Measurements from ENCODE around the gene OSBPL6. TPM values are rescaled to one million over a fixed set of nuclear protein-coding genes. Genes with fewer than 3 reads are reported as not detected.
A peak's percentile ranks its signal among the peaks of the same experiment; 100 is the strongest.
"Not testable (repeated sequence)": the region's sequence is repeated elsewhere in the genome, so short reads cannot be mapped to it uniquely, and the experiment has no call there.

Gene OSBPL6
- total RNA-seq, 1 experiment from 2014 or later = 0.71 TPM

- DNase-seq (ENCODE audit: low read depth) = no peak
- in situ Hi-C loops (cut with HindIII; ENCODE audit: low pct_unique_long_range_greater_than_20kb, low sequenced_read_pairs) = no loop called here
Observed at GRCh38 chr2:178395941-178396570, 201.7 kb downstream of the OSBPL6 start.

- peak; percentile 14 for DNase-seq (ENCODE audit: low read depth)
- in situ Hi-C loops (cut with HindIII; ENCODE audit: low pct_unique_long_range_greater_than_20kb, low sequenced_read_pairs) = no loop called here
Observed at GRCh38 chr2:178397002-178397605, 202.8 kb downstream of the OSBPL6 start.

DNA sequence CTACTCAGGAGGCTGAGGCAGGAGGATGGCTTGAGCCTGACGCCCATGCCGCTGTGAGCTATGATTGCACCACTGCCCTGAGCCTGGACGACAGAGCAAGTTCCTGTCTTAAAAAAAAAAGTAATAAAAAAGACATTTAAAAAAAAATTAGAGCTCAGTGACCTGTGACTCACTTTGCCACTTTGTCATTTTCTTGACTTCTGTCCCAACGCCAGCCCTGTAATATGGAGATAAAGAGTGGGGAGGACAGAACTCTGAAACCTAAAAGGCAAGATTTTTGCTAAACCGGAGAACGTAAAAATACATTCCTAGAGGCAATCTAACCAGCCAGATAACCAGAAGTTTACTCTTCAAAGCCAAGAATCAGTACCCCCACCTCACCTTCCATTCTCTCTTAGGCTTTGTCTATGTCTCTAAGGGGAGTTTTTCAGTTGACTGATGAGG, 207.7 kb downstream of the OSBPL6 start:
- in situ Hi-C loops (cut with HindIII; ENCODE audit: low pct_unique_long_range_greater_than_20kb, low sequenced_read_pairs) = no loop called here
- no peak for DNase-seq (ENCODE audit: low read depth)

GRCh38 chr2:178403671-178404306, 209.5 kb downstream of the OSBPL6 start:
- DNase-seq (ENCODE audit: low read depth) = no peak
- in situ Hi-C loops (cut with HindIII; ENCODE audit: low pct_unique_long_range_greater_than_20kb, low sequenced_read_pairs) = no loop called here

DNA sequence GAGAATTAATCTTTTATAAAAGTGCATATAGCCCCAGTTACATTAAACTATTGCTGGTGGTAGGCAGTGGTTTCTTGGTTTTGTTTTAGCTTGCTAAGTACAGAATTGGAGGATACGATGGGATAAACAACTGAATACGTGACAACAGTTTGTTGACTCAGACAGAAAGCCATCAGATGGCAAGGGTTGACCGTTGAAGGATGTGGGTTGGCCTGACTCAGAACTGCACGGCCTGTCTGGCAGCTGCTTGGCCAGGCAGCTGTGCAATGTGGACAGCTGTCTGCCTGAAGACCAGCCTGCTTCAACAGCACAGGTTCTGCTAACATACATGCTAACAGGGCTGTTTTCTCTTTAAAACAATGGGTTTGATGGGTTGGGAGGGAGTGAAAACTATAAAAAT, 210.1 kb downstream of the OSBPL6 start:
- no peak for DNase-seq (ENCODE audit: low read depth)
- in situ Hi-C loops (cut with HindIII; ENCODE audit: low pct_unique_long_range_greater_than_20kb, low sequenced_read_pairs) = no loop called here

- in situ Hi-C loops (cut with HindIII; ENCODE audit: low pct_unique_long_range_greater_than_20kb, low sequenced_read_pairs) = no loop called here
- DNase-seq (ENCODE audit: low read depth) = no peak
Observed at GRCh38 chr2:178409261-178409660, 214.9 kb downstream of the OSBPL6 start.

DNA sequence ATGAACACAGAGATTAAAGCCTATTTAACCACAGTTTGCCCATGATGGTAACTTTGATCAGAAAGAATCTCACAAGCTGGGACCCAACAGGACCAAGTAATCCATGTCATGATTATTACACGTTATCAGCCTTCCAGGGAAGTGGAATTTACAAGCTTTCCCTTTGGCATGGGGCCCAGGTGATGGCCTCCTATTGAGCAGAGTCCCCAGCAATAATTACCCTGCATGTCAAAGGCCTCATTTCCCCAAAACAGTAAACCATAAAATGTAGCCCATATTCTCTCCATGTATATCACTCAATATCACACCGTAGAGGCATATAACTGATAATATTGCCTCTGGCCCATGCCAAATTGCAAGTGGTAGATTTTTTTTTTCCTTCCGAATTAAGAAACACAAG, 217.7 kb downstream of the OSBPL6 start:
- in situ Hi-C loops (cut with HindIII; ENCODE audit: low pct_unique_long_range_greater_than_20kb, low sequenced_read_pairs) = no loop called here
- DNase-seq (ENCODE audit: low read depth) = no peak

GRCh38 chr2:178412453-178412852, 218.1 kb downstream of the OSBPL6 start:
- DNase-seq (ENCODE audit: low read depth); in situ Hi-C loops (cut with HindIII; ENCODE audit: low pct_unique_long_range_greater_than_20kb, low sequenced_read_pairs): not testable (repeated sequence)

DNA sequence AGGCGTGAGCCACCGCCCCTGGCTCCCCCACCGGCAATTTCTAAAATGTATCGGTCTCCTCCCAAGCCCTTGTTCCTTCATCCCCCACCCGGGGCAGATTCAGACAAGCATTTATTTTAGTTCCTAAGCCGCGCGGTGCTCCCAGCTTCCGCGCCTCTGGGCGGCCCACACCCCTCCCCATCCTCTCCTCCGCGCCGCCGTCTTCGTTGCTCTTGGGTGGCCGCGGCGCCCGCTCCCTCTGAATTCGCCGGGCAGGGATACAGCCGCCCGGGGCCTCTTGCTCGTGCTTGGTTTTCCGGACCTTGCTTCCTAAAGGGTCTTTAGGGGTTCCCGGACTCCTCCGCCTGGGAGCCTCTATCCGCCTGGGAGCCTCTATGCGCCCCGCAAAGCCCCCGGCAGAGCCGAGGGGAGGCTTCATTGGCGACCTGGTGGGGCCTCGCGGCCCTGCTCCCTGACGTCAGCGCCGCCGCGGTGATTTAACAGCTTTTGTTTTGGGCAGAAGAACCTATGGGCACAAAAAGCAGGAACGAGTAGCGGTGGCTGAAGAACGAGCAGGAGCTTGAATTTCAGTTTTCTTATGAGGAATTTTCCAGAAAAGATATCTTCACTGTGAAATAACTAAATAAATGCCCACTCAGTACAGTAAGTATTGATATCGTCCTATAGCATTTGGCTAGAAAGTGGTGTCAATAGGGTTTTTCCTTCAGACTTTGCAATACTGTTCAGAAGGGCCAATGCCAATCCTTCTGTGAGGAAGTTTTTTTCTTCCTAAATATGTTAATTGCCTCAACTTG, 219.4 kb downstream of the OSBPL6 start:
- DNase-seq (ENCODE audit: low read depth) = peak; percentile 70
- in situ Hi-C loops (cut with HindIII; ENCODE audit: low pct_unique_long_range_greater_than_20kb, low sequenced_read_pairs) = no loop called here

DNA sequence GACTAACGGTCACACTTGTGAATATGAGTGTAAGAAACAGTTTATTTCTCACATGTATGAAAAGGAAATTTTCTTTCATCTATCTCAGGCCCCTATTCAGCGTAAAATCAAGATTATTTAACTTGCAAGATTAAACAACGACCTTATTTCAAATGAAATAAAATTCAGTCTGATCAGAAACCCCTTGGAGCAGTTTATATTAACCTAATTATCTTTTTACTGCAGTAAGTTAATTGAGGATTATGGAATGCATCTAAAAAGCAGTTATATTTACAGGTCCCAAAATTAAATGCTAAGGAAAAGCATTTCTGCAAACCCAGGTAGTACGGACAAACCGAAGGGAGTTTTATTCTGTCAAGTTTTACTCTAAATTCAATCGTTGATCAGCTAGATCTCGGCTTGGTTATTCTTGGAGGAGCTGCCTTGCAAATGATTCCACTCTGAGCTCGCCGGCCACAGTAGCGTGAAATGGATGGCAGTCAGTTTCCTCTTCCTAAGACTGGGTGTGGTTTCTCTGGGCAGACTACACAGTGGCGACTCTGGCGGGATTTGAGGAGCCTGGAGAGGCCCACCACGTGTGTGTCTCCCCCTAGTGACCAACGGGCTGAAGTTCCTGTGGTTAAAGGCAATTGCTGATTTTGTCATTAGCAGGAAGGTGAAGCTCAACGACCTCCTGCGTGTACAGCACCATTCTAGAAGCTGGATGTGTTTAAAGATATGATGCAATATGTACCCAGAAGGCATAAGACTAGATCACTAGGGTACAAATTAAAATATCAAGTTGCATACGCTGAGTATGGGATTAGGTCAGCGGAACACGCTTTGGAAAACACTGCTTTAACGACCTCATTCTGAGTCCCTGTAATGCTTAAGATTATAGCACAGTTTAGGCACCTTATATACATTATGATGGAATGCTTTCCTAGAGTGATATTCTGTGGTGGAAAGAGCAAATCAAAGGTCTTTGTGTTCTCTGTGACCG, 220.2 kb downstream of the OSBPL6 start:
- in situ Hi-C loops (cut with HindIII; ENCODE audit: low pct_unique_long_range_greater_than_20kb, low sequenced_read_pairs) = no loop called here
- DNase-seq (ENCODE audit: low read depth) = peak; percentile 87

GRCh38 chr2:178415979-178416378, 221.7 kb downstream of the OSBPL6 start:
- no peak for DNase-seq (ENCODE audit: low read depth)
- in situ Hi-C loops (cut with HindIII; ENCODE audit: low pct_unique_long_range_greater_than_20kb, low sequenced_read_pairs) = no loop called here

GRCh38 chr2:178417916-178418315, 223.6 kb downstream of the OSBPL6 start:
- in situ Hi-C loops (cut with HindIII; ENCODE audit: low pct_unique_long_range_greater_than_20kb, low sequenced_read_pairs) = no loop called here
- no peak for DNase-seq (ENCODE audit: low read depth)

DNA sequence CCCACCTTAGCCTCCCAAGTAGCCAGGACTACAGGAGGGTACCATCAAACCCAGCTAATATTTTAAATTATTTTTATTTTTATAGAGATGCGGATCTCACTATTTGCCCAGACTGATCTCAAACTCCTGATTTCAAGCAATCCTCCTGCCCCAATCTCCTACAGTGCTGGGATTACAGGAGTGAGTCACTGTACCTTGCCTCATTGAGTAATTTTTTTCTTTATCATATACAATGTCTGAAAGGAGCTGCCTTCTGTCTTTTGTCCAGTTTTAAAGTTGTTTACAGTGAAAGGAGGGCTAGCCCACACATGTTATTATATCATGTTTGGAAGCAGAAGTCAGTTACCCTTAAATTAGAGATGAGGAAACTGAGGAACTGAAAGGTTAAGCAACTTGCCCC, 224.1 kb downstream of the OSBPL6 start:
- in situ Hi-C loops (cut with HindIII; ENCODE audit: low pct_unique_long_range_greater_than_20kb, low sequenced_read_pairs) = no loop called here
- DNase-seq (ENCODE audit: low read depth) = no peak

DNA sequence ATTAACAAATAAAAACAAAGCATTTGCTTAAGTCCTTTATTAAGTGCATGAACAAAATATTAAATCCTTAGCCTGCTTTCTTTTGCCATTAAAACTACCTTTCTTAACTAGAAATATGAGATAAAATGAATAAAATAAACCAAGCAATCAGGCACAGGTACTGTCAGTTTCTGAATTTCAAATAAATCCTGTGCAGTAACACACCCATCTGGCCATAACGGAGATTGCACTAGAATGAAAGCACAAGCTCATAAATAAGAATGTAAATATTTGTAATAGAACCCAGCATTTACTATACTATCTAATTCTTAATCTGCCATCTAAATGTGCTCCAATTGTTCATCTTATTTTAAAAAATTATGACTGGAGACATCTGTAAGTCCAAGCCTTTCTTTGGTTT, 224.8 kb downstream of the OSBPL6 start:
- in situ Hi-C loops (cut with HindIII; ENCODE audit: low pct_unique_long_range_greater_than_20kb, low sequenced_read_pairs) = no loop called here
- no peak for DNase-seq (ENCODE audit: low read depth)

- in situ Hi-C loops (cut with HindIII; ENCODE audit: low pct_unique_long_range_greater_than_20kb, low sequenced_read_pairs) = no loop called here
- no peak for DNase-seq (ENCODE audit: low read depth)
Observed at GRCh38 chr2:178420463-178420999, 226.2 kb downstream of the OSBPL6 start.

DNA sequence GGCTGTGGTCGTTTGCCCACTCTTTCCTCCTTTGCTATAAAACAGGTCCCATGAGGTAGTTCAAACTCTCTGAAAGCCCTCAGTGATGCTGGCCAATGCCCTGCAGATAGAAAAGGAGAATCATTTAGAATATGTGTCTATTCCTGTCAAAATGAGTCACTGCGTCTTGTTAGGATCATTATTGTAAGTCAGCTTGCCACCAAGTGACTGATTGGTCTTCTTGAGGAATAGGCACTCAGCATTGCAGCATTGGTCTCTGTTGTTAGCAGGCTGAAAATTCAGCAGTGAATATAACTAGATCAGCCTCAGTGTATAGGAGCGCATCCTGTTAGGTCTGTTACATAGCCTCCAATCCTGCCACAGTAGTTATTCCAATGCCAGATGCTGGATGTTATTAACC, 227.8 kb downstream of the OSBPL6 start:
- no peak for DNase-seq (ENCODE audit: low read depth)
- in situ Hi-C loops (cut with HindIII; ENCODE audit: low pct_unique_long_range_greater_than_20kb, low sequenced_read_pairs) = no loop called here

DNA sequence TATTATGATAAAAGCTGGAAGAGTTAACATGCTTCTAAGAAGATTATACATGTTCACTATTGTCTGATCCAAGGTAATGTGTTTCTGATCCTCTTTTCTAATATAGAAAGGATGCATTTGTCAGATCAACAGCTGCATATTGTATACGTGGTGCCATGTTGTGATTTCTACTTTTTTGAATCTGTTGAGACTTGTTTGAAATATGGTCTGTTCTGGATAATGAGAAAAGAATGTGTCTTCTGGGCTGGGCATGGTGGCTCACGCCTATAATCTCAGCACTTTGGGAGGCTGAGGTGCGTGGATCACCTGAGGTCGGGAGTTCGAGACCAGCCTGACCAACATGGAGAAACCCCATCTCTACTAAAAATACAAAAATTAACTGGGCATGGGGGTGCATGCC, 229.4 kb downstream of the OSBPL6 start:
- DNase-seq (ENCODE audit: low read depth); in situ Hi-C loops (cut with HindIII; ENCODE audit: low pct_unique_long_range_greater_than_20kb, low sequenced_read_pairs): not testable (repeated sequence)
